Mesothelial cell of epicardium (in vitro differentiated cells): ENCODE results near the gene MAGI1. TPM values are rescaled to one million over a fixed set of nuclear protein-coding genes. Genes with fewer than 3 reads are reported as not detected.

Source experiments
- DNase-seq, 2 experiments: peaks; one replicate each; pipeline ENCODE4 v3.0.0; 2021; ENCODE audit warnings: low spot score in 2 of 2; ENCODE audit not compliant: unreplicated experiment in 2 of 2
- H3K27ac Mint-ChIP-seq: 2 replicates; pipeline ENCODE4 v1.8.0; 2021; ENCODE audit warnings: mixed read lengths
- H3K27me3 Mint-ChIP-seq: 2 replicates; pipeline ENCODE4 v1.8.0; 2021; ENCODE audit warnings: low read depth, mixed read lengths
- H3K36me3 Mint-ChIP-seq: 2 replicates; pipeline ENCODE4 v1.8.0; 2021; ENCODE audit warnings: mixed read lengths
- H3K4me1 Mint-ChIP-seq: 2 replicates; pipeline ENCODE4 v1.8.0; 2021; ENCODE audit warnings: mixed read lengths
- H3K4me3 Mint-ChIP-seq: 2 replicates; pipeline ENCODE4 v1.8.0; 2021; ENCODE audit warnings: mild to moderate bottlenecking, moderate library complexity, mixed read lengths
- H3K9me3 Mint-ChIP-seq: 2 replicates; pipeline ENCODE4 v1.8.0; 2021; ENCODE audit warnings: mixed read lengths
- total RNA-seq: library from RNA; stranded (reverse); gene quantifications from 3 replicates; pipeline ENCODE4 v1.2.1, GENCODE V29; 2021
- TF ChIP-seq, protein P1 (sequence below): fragments of 200-600 bp; sonication (generic); IDR thresholded peaks from one replicate; pipeline ENCODE4 v1.5.0; 2021; ENCODE audit warnings: antibody characterized with exemption; ENCODE audit not compliant: unreplicated experiment

The MAGI1 gene
- total RNA-seq, 1 donor from 2014 or later, result 65.6 TPM

DNA sequence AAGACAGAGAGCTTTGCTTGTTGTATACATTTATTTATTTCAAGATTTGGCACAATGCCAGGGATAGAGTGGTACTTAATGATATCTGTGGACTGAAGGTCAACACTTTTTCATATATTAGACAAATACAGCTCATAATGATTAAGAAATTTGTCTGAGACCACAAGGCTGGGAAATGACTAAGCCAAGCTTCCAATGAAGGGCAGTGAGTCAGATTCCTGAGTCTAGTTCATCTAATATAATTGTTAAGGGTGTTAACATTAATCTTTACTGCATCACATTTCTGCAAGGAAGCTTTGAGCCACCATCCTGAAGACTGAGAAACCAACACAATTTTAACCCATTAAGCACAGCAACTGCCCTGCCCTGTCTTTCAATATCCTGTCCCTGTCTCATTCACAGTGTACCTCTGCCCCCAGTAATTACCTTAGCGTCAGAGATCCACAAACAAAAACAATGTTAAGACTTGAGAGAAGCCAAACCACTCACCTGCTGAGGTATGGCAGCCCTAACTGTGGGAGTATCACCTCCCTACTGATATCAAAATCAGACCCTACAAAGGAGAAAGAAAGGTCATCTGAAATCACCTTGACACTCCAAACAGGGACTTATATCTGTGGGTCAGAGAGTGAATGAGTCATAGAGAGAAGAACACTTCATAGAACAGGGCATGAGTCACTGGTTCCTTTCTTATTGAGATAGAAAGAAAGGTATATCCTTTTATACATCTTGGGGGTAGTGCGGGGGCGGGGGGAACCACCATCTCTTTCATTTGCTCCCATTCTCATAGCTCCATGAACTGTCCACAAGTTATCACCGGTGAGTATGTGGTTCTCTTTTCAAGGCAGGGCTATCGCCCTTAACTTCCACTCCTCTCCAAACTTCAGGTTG lies 74.7 kb downstream of the MAGI1 start:
- TF ChIP-seq, protein P1, sequence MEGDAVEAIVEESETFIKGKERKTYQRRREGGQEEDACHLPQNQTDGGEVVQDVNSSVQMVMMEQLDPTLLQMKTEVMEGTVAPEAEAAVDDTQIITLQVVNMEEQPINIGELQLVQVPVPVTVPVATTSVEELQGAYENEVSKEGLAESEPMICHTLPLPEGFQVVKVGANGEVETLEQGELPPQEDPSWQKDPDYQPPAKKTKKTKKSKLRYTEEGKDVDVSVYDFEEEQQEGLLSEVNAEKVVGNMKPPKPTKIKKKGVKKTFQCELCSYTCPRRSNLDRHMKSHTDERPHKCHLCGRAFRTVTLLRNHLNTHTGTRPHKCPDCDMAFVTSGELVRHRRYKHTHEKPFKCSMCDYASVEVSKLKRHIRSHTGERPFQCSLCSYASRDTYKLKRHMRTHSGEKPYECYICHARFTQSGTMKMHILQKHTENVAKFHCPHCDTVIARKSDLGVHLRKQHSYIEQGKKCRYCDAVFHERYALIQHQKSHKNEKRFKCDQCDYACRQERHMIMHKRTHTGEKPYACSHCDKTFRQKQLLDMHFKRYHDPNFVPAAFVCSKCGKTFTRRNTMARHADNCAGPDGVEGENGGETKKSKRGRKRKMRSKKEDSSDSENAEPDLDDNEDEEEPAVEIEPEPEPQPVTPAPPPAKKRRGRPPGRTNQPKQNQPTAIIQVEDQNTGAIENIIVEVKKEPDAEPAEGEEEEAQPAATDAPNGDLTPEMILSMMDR, result no peak
- Mint-ChIP-seq H3K36me3 (no peaks in the 10 kb centered on the region), H3K27ac (peak overlapping the region; percentile 27), H3K4me3 (no peak overlapping the region), H3K27me3 (no peaks in the 10 kb centered on the region), H3K9me3 (no peaks in the 10 kb centered on the region), H3K4me1 (peaks cover 31% of the 10 kb centered on the region)
- DNase-seq, result no peak

DNA sequence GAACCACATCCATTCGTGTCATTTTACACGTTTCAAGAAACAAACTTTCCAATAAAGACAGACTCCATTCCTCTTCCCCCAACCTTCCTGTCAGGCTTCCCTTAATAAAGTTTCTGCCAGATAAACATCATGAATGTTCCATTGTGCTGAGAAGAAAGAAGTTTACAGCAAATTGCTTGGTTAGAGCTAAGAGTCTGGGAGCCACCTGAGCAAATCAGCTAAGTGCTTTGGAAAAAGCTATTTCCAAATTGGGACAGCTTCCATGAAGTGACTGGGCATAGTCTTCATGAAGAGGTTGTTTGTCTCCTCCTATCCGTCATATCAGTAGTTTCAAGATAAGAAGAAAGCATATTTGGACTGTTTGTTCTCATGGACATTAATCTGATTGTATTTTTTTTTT lies 77.0 kb downstream of the MAGI1 start:
- H3K36me3 Mint-ChIP-seq, result peaks cover 1% of the 10 kb centered on the region
- no peak for DNase-seq
- TF ChIP-seq, protein P1, result no peak
- H3K27ac Mint-ChIP-seq, result peak overlapping the region; percentile 64
- H3K4me3 Mint-ChIP-seq, result no peak overlapping the region
- H3K27me3 Mint-ChIP-seq, result no peaks in the 10 kb centered on the region
- H3K4me1 Mint-ChIP-seq, result peaks cover 38% of the 10 kb centered on the region
- no peaks in the 10 kb centered on the region for H3K9me3 Mint-ChIP-seq

DNA sequence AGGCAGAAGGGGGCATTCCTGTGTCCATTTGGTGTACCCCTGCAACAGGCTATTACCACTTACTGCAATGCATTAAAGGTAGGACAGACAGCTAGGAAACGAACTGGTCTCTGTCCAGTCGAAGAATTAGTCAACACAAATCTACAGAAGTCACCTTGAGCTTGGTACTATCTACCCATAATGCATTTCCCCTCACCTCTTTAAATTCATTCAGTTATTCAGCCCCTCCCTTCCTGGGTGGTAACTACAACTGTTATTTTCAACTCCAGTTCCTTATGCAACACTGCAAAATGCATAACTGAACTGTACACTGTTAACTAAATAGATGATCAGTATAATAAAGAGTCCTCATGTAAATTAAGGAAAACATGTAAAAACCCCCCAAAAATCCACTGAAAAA lies 77.6 kb downstream of the MAGI1 start:
- TF ChIP-seq, protein P1, result no peak
- H3K9me3 Mint-ChIP-seq, result no peaks in the 10 kb centered on the region

DNA sequence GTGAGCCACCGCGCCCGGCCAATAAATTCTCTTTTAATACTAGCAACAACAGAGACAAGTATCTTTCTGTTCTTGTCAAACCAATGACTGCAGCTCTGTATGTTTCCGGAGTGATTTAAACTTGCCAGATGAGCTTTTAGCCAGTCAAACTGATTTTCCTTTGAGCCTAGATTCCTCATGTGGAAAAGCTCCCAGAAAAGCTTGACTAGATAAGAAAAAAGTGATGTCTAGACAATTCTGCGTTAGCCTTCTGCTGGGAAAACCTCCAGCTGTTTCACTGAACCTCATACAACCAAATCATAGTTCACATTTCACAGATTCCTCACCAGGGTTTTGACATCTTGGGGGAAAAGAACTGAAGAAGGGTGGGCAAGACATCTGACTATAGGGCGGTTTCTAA lies 78.6 kb downstream of the MAGI1 start:
- Mint-ChIP-seq H3K27me3 (no peaks in the 10 kb centered on the region), H3K9me3 (no peaks in the 10 kb centered on the region), H3K27ac (peak overlapping the region; percentile 85), H3K4me3 (no peak overlapping the region), H3K36me3 (peaks cover 1% of the 10 kb centered on the region), H3K4me1 (peaks cover 46% of the 10 kb centered on the region)
- DNase-seq, result no peak
- TF ChIP-seq, protein P1, result no peak

More for the DNA sequence above, 77.6 kb downstream of the MAGI1 start:
- H3K27me3 Mint-ChIP-seq, result no peaks in the 10 kb centered on the region
- H3K4me3 Mint-ChIP-seq, result no peak overlapping the region
- peak overlapping the region; percentile 64 for H3K27ac Mint-ChIP-seq
- H3K4me1 Mint-ChIP-seq, result peaks cover 41% of the 10 kb centered on the region
- no peak for DNase-seq
- peaks cover 1% of the 10 kb centered on the region for H3K36me3 Mint-ChIP-seq

DNA sequence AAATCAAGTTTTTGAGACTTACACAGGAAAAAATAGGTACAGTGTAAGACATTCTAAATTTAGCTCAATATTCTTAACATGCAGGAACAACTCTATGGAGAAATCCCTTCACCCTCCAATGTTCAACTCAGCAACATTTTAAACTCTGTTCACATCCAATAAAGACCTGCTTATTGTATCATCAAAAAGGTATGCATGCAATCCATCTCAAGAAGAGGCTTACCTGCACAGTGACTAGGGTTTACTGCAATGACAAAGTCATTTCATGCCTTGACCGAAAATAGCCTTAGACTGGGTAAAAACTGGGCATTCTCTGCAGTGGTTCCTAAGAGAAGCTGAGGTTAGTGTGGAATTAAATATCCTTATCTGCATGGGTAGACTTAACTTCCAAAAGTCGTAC lies 80.5 kb downstream of the MAGI1 start:
- no peaks in the 10 kb centered on the region for H3K27me3 Mint-ChIP-seq
- peaks cover 54% of the 10 kb centered on the region for H3K4me1 Mint-ChIP-seq
- peaks cover 1% of the 10 kb centered on the region for H3K36me3 Mint-ChIP-seq
- H3K9me3 Mint-ChIP-seq, result no peaks in the 10 kb centered on the region
- TF ChIP-seq, protein P1, result no peak
- no peak overlapping the region for H3K4me3 Mint-ChIP-seq
- no peak overlapping the region for H3K27ac Mint-ChIP-seq
- no peak for DNase-seq
